ENCODE data around the gene PSG3.
"Not testable (repeated sequence)": the region's sequence is repeated elsewhere in the genome, so short reads cannot be mapped to it uniquely, and the experiment has no call there.

The PSG3 gene

DNA sequence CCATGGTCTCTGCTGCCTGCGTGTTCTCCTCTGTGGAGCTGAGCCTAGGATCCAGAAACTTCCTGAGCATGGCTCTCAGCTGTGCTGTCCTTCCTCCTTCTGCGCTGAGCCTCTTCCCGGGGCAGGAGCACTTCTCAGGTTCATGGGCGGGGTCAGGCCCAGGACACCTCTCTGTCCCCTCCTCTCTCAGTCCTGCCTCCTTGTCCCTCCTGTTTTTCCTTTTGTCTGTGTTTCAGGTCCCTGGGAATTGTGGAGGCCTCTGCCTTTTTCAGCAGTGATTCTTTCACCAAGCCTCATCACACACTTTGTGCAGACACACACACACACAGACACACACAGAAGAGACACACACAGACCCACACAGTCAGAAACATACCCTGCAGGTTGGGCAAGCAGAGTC lies at the start of gene PSG3:
PSG3 (minus strand) TSS at position 101 of the 400 bp plus-strand sequence; CDS start at position 4, 97 bp downstream.
- not testable (repeated sequence) for H3K4me3 ChIP-seq (ENCODE audit: low read depth, low read length); H3K4me1 ChIP-seq (ENCODE audit: control insufficient read depth, insufficient read depth, low read length); H3K27me3 ChIP-seq (ENCODE audit: control insufficient read depth, insufficient read depth, low read length); H3K36me3 ChIP-seq (ENCODE audit: control insufficient read depth, insufficient read depth, low read length); H3K9ac ChIP-seq (ENCODE audit: low read length); H3K9me3 ChIP-seq (ENCODE audit: control insufficient read depth, insufficient read depth, low read depth, low read length); H3K27ac ChIP-seq (ENCODE audit: low read depth, low read length)

- H3K4me3 ChIP-seq (ENCODE audit: low read depth, low read length); H3K4me1 ChIP-seq (ENCODE audit: control insufficient read depth, insufficient read depth, low read length); H3K27ac ChIP-seq (ENCODE audit: low read depth, low read length); H3K27me3 ChIP-seq (ENCODE audit: control insufficient read depth, insufficient read depth, low read length); H3K9ac ChIP-seq (ENCODE audit: low read length); H3K36me3 ChIP-seq (ENCODE audit: control insufficient read depth, insufficient read depth, low read length): not testable (repeated sequence)
- H3K9me3 ChIP-seq (ENCODE audit: control insufficient read depth, insufficient read depth, low read depth, low read length): peaks cover 20% of the 10 kb centered on the region
These were observed 48.5 kb upstream of the PSG3 start for GRCh38 chr19:42788766-42789165.

- H3K4me3 ChIP-seq (ENCODE audit: low read depth, low read length); H3K36me3 ChIP-seq (ENCODE audit: control insufficient read depth, insufficient read depth, low read length); H3K4me1 ChIP-seq (ENCODE audit: control insufficient read depth, insufficient read depth, low read length); H3K27me3 ChIP-seq (ENCODE audit: control insufficient read depth, insufficient read depth, low read length); H3K9ac ChIP-seq (ENCODE audit: low read length); H3K27ac ChIP-seq (ENCODE audit: low read depth, low read length): not testable (repeated sequence)
- H3K9me3 ChIP-seq (ENCODE audit: control insufficient read depth, insufficient read depth, low read depth, low read length): peaks cover 10% of the 10 kb centered on the region
These were observed 47.5 kb upstream of the PSG3 start for GRCh38 chr19:42787766-42788165.

GRCh38 chr19:42776750-42777612 lies 36.7 kb upstream of the PSG3 start:
- H3K9ac ChIP-seq (ENCODE audit: low read length); H3K4me3 ChIP-seq (ENCODE audit: low read depth, low read length); H3K27ac ChIP-seq (ENCODE audit: low read depth, low read length); H3K9me3 ChIP-seq (ENCODE audit: control insufficient read depth, insufficient read depth, low read depth, low read length); H3K4me1 ChIP-seq (ENCODE audit: control insufficient read depth, insufficient read depth, low read length); H3K27me3 ChIP-seq (ENCODE audit: control insufficient read depth, insufficient read depth, low read length); H3K36me3 ChIP-seq (ENCODE audit: control insufficient read depth, insufficient read depth, low read length): not testable (repeated sequence)

- not testable (repeated sequence) for H3K36me3 ChIP-seq (ENCODE audit: control insufficient read depth, insufficient read depth, low read length); H3K9me3 ChIP-seq (ENCODE audit: control insufficient read depth, insufficient read depth, low read depth, low read length); H3K27me3 ChIP-seq (ENCODE audit: control insufficient read depth, insufficient read depth, low read length); H3K4me1 ChIP-seq (ENCODE audit: control insufficient read depth, insufficient read depth, low read length)
- Histone ChIP-seq H3K9ac (ENCODE audit: low read length) (peak overlapping the region; percentile 38), H3K4me3 (ENCODE audit: low read depth, low read length) (peak overlapping the region; percentile 53), H3K27ac (ENCODE audit: low read depth, low read length) (peak overlapping the region; percentile 81)
These were observed 34.4 kb upstream of the PSG3 start for GRCh38 chr19:42774510-42775158.

DNA sequence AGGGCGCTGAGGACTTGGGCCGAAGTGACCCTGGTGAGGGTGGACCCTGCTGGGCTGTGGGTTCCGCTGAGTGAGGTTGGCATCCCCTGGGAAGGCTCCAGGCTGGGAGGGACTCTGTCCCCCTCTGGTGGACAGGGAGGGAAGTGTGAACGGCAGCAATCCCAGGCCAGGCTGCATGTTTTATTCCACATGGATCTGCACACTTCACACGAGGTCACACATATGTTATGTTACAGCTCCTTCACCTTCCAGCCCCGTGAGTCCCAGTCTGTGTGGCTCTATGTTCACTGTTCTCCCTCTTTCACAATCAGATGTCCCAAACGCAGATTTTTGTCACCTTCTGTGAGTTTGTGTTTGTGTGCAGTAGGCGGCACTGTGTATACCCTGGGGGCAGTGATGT lies 27.0 kb upstream of the PSG3 start:
- H3K27ac ChIP-seq (ENCODE audit: low read depth, low read length); H3K27me3 ChIP-seq (ENCODE audit: control insufficient read depth, insufficient read depth, low read length); H3K9me3 ChIP-seq (ENCODE audit: control insufficient read depth, insufficient read depth, low read depth, low read length); H3K4me1 ChIP-seq (ENCODE audit: control insufficient read depth, insufficient read depth, low read length); H3K9ac ChIP-seq (ENCODE audit: low read length); H3K4me3 ChIP-seq (ENCODE audit: low read depth, low read length); H3K36me3 ChIP-seq (ENCODE audit: control insufficient read depth, insufficient read depth, low read length): not testable (repeated sequence)

- H3K27ac ChIP-seq (ENCODE audit: low read depth, low read length); H3K4me3 ChIP-seq (ENCODE audit: low read depth, low read length); H3K9ac ChIP-seq (ENCODE audit: low read length); H3K36me3 ChIP-seq (ENCODE audit: control insufficient read depth, insufficient read depth, low read length); H3K9me3 ChIP-seq (ENCODE audit: control insufficient read depth, insufficient read depth, low read depth, low read length); H3K4me1 ChIP-seq (ENCODE audit: control insufficient read depth, insufficient read depth, low read length); H3K27me3 ChIP-seq (ENCODE audit: control insufficient read depth, insufficient read depth, low read length): not testable (repeated sequence)
These were observed 26.6 kb upstream of the PSG3 start for GRCh38 chr19:42766871-42767270.

- H3K9ac ChIP-seq (ENCODE audit: low read length): no peak overlapping the region
- no peaks in the 10 kb centered on the region for H3K4me1 ChIP-seq (ENCODE audit: control insufficient read depth, insufficient read depth, low read length)
- H3K36me3 ChIP-seq (ENCODE audit: control insufficient read depth, insufficient read depth, low read length): no peaks in the 10 kb centered on the region
- no peak overlapping the region for H3K4me3 ChIP-seq (ENCODE audit: low read depth, low read length)
- peaks cover 6% of the 10 kb centered on the region; the same call in 1 of the 2 replicates for H3K9me3 ChIP-seq (ENCODE audit: control insufficient read depth, insufficient read depth, low read depth, low read length)
- H3K27me3 ChIP-seq (ENCODE audit: control insufficient read depth, insufficient read depth, low read length): no peaks in the 10 kb centered on the region; the same call in 1 of the 2 replicates
- H3K27ac ChIP-seq (ENCODE audit: low read depth, low read length): no peak overlapping the region
These were observed 24.6 kb upstream of the PSG3 start for GRCh38 chr19:42764836-42765235.

DNA sequence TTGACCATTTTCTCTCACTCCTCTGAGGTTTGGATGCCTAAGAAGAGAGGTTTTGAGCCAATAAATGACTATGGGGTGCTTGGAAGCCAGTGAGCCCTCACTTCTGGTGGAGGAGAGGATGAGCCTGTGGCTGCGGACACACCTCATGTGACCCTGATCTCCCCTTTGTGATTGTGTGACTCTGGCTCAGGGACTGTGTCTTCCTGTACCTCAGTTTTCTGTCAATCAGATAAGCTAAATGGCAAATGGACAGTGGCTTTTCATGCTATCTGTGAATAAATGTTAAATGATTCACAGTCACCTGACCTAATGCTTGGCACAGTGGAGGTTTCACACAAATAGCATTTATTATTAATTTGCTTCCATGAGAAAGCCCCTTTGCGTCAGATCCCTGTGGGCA lies 22.5 kb upstream of the PSG3 start:
- peaks cover 6% of the 10 kb centered on the region; the same call in 1 of the 2 replicates for H3K9me3 ChIP-seq (ENCODE audit: control insufficient read depth, insufficient read depth, low read depth, low read length)
- no peak overlapping the region for H3K27ac ChIP-seq (ENCODE audit: low read depth, low read length)
- no peak overlapping the region for H3K4me3 ChIP-seq (ENCODE audit: low read depth, low read length)
- H3K36me3 ChIP-seq (ENCODE audit: control insufficient read depth, insufficient read depth, low read length): no peaks in the 10 kb centered on the region
- no peak overlapping the region for H3K9ac ChIP-seq (ENCODE audit: low read length)
- H3K27me3 ChIP-seq (ENCODE audit: control insufficient read depth, insufficient read depth, low read length): no peaks in the 10 kb centered on the region; the same call in 1 of the 2 replicates
- H3K4me1 ChIP-seq (ENCODE audit: control insufficient read depth, insufficient read depth, low read length): no peaks in the 10 kb centered on the region

DNA sequence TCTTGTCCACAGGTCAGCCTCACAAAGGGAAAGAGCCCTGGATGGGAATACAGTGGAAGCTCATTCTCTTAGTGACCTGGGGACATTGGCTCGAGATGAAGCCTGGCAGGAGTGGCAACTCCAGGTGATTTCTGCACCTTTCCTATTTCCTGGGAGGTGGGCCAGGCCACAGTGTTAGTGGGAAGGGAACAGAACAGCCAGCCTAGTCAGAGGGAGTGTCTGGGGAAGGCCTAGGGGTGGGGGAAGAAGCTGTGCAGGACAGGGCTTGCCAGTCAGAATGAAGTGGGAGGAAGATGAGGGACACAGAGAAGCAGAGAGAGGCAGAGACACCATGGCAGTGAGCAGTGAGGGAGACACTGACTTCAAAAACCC lies 21.6 kb upstream of the PSG3 start:
- H3K27ac ChIP-seq (ENCODE audit: low read depth, low read length); H3K9me3 ChIP-seq (ENCODE audit: control insufficient read depth, insufficient read depth, low read depth, low read length); H3K36me3 ChIP-seq (ENCODE audit: control insufficient read depth, insufficient read depth, low read length); H3K9ac ChIP-seq (ENCODE audit: low read length); H3K27me3 ChIP-seq (ENCODE audit: control insufficient read depth, insufficient read depth, low read length); H3K4me1 ChIP-seq (ENCODE audit: control insufficient read depth, insufficient read depth, low read length); H3K4me3 ChIP-seq (ENCODE audit: low read depth, low read length): not testable (repeated sequence)

- H3K9me3 ChIP-seq (ENCODE audit: control insufficient read depth, insufficient read depth, low read depth, low read length); H3K27me3 ChIP-seq (ENCODE audit: control insufficient read depth, insufficient read depth, low read length); H3K4me3 ChIP-seq (ENCODE audit: low read depth, low read length); H3K27ac ChIP-seq (ENCODE audit: low read depth, low read length); H3K9ac ChIP-seq (ENCODE audit: low read length); H3K36me3 ChIP-seq (ENCODE audit: control insufficient read depth, insufficient read depth, low read length); H3K4me1 ChIP-seq (ENCODE audit: control insufficient read depth, insufficient read depth, low read length): not testable (repeated sequence)
These were observed 21.0 kb upstream of the PSG3 start for GRCh38 chr19:42760954-42761923.
